Measurements from ENCODE around the gene S100P. TPM values are rescaled to one million over a fixed set of nuclear protein-coding genes. Genes with fewer than 3 reads are reported as not detected.

Gene S100P
- total and polyA plus RNA-seq, 2 donors (not counting 1 experiment from before 2014, with no cell fraction given), result 0.07 TPM; not detected in 1

DNA sequence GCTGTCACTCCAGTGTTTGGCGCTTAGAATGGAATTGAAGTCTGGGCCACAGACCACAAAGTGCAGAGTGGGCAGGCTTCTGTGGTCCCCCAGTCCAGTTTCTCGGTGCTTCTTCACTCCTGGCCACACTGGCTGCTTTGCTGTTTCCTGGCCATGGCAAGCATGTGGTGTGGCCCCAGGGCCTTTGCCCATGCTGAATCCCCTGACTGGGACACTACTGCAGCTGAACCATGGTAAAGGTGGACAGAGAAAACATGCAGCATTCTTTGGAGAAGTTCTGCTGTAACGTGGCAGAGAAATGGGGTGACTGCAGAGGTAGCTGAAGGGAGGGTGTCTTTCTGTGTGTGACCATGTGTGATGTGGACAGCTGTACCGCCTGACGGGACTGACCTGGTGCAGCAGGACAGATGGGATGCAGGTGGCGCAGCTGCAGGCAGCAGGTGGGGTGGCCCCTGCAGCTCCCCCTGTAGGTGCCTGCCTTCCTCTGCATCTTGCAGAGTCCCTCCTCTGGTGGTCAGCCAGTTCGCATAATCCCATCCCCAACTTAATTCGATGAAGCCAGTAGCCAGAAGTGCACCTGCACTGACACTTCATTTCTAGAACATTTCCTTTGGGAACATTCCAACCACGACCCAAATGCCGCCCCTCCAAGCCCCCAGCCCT, 13.2 kb upstream of the S100P start:
- no peak overlapping the region for H3K4me3 Mint-ChIP-seq
- Histone ChIP-seq H3K79me2 (ENCODE audit: control insufficient read depth, insufficient read depth, low read length) (peaks cover 36% of the 10 kb centered on the region), H3K9me3 (ENCODE audit: control extremely low read depth in 1 of 3, control insufficient read depth in 2 of 3, insufficient read depth in 1 of 3, low read length in 2 of 3) (peaks cover 0 to 10% (median 2%) of the 10 kb centered on the region in 3 donors), H3K36me3 (replicated peaks in 1 of 2; ENCODE audit: control extremely low read depth in 1 of 2, control insufficient read depth in 1 of 2, extremely low read depth in 1 of 2, insufficient read depth in 2 of 2, low read length in 1 of 2) (peaks cover 0 to 15% of the 10 kb centered on the region in 2 experiments), H2AFZ (ENCODE audit: insufficient read depth, low read depth, low read length, poor library complexity, severe bottlenecking) (no peak overlapping the region), H3K27ac (ENCODE audit: low read length in 2 of 2) (no peak overlapping the region), H3K4me3 (ENCODE audit: control extremely low read depth in 1 of 5, extremely low read depth in 1 of 5, insufficient read depth in 1 of 5, low read depth in 2 of 5, low read length in 4 of 5) (no peak overlapping the region), H3K4me2 (replicated peaks; ENCODE audit: low read depth, low read length, poor library complexity, severe bottlenecking) (no peak overlapping the region), H3K4me1 (ENCODE audit: control insufficient read depth in 2 of 2, insufficient read depth in 2 of 2, low read length in 2 of 2) (peaks cover 17 to 18% of the 10 kb centered on the region in 2 donors), H4K20me1 (ENCODE audit: control insufficient read depth, insufficient read depth, low read length, poor library complexity, severe bottlenecking) (peaks cover 20% of the 10 kb centered on the region), H3K9ac (ENCODE audit: low read length) (no peak overlapping the region), H3K27me3 (replicated peaks in 1 of 4; ENCODE audit: control extremely low read depth in 1 of 4, control insufficient read depth in 3 of 4, insufficient read depth in 4 of 4, low read length in 3 of 4) (no peaks in the 10 kb centered on the region)
- DNase-seq (no peak), ATAC-seq (ENCODE audit: low read depth) (no peak)
- no peak for TF ChIP-seq EZH2 (IDR thresholded peaks at IDR 0.05; ENCODE audit: borderline replicate concordance, insufficient read depth, low read depth, low read length, poor library complexity, severe bottlenecking)
- TF ChIP-seq, protein P1, sequence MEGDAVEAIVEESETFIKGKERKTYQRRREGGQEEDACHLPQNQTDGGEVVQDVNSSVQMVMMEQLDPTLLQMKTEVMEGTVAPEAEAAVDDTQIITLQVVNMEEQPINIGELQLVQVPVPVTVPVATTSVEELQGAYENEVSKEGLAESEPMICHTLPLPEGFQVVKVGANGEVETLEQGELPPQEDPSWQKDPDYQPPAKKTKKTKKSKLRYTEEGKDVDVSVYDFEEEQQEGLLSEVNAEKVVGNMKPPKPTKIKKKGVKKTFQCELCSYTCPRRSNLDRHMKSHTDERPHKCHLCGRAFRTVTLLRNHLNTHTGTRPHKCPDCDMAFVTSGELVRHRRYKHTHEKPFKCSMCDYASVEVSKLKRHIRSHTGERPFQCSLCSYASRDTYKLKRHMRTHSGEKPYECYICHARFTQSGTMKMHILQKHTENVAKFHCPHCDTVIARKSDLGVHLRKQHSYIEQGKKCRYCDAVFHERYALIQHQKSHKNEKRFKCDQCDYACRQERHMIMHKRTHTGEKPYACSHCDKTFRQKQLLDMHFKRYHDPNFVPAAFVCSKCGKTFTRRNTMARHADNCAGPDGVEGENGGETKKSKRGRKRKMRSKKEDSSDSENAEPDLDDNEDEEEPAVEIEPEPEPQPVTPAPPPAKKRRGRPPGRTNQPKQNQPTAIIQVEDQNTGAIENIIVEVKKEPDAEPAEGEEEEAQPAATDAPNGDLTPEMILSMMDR (IDR thresholded peaks at IDR 0.05), result no peak
- 88% methylated on average over 10 of the region's 10 CpGs for WGBS (ENCODE audit: insufficient coverage)
- intact Hi-C loops (cut with micrococcal nuclease), result no loop called here
- peaks cover 4% of the 10 kb centered on the region for H3K27me3 Mint-ChIP-seq
- ChIA-PET CTCF (interaction anchor here (1.3 kb wide), 1 partner anchor 105 kb away, joined by 3 read pairs; no protein-coding TSS in a partner anchor), POLR2A (interaction anchor here (0.9 kb wide), 1 partner anchor 40 kb away, joined by 3 read pairs; the partner anchor contains the start of gene MRFAP1)
- H3K9me3 Mint-ChIP-seq (ENCODE audit: insufficient read depth), result no peaks in the 10 kb centered on the region
- peaks cover 24% of the 10 kb centered on the region for H3K4me1 Mint-ChIP-seq
- H3K27ac Mint-ChIP-seq, result no peak overlapping the region

DNA sequence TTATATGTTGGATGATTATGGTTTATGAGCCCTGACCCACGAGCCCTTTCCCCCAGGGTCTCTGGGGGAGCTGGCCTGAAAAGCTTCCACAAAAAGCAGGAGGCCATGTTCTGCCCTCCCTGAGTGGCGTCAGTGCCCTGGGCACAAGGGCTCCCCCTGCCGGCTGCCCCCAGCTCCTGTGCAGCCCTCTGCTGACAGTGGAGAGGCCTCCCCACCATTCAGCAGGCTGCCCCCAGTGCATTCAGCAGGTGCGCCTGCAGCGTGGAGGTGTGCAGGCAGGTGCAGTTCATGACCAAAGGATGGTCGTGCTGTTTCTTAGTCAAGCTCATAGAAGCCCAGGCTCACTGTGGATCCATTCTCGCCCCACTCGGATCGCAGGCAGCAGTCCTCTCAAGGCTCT, 12.5 kb upstream of the S100P start:
- 89% methylated on average over 9 of the region's 9 CpGs for WGBS (ENCODE audit: insufficient coverage)
- H3K27me3 Mint-ChIP-seq, result peaks cover 4% of the 10 kb centered on the region
- intact Hi-C loops (cut with micrococcal nuclease), result no loop called here
- Histone ChIP-seq H3K27me3 (replicated peaks in 1 of 4; ENCODE audit: control extremely low read depth in 1 of 4, control insufficient read depth in 3 of 4, insufficient read depth in 4 of 4, low read length in 3 of 4) (no peaks in the 10 kb centered on the region), H3K9ac (ENCODE audit: low read length) (no peak overlapping the region), H3K9me3 (ENCODE audit: control extremely low read depth in 1 of 3, control insufficient read depth in 2 of 3, insufficient read depth in 1 of 3, low read length in 2 of 3) (peaks cover 0 to 10% (median 2%) of the 10 kb centered on the region in 3 donors), H3K4me1 (ENCODE audit: control insufficient read depth in 2 of 2, insufficient read depth in 2 of 2, low read length in 2 of 2) (peaks cover 10 to 11% of the 10 kb centered on the region in 2 donors), H3K79me2 (ENCODE audit: control insufficient read depth, insufficient read depth, low read length) (peaks cover 29% of the 10 kb centered on the region), H2AFZ (ENCODE audit: insufficient read depth, low read depth, low read length, poor library complexity, severe bottlenecking) (no peak overlapping the region), H4K20me1 (ENCODE audit: control insufficient read depth, insufficient read depth, low read length, poor library complexity, severe bottlenecking) (peaks cover 13% of the 10 kb centered on the region), H3K4me2 (replicated peaks; ENCODE audit: low read depth, low read length, poor library complexity, severe bottlenecking) (no peak overlapping the region), H3K36me3 (replicated peaks in 1 of 2; ENCODE audit: control extremely low read depth in 1 of 2, control insufficient read depth in 1 of 2, extremely low read depth in 1 of 2, insufficient read depth in 2 of 2, low read length in 1 of 2) (peaks cover 0 to 8% of the 10 kb centered on the region in 2 experiments), H3K27ac (ENCODE audit: low read length in 2 of 2) (no peak overlapping the region), H3K4me3 (ENCODE audit: control extremely low read depth in 1 of 5, extremely low read depth in 1 of 5, insufficient read depth in 1 of 5, low read depth in 2 of 5, low read length in 4 of 5) (no peak overlapping the region)
- CTCF ChIA-PET, result interaction anchor here (1.3 kb wide), 1 partner anchor 105 kb away, joined by 3 read pairs; no protein-coding TSS in a partner anchor
- POLR2A ChIA-PET, result interaction anchor here (0.9 kb wide), 1 partner anchor 40 kb away, joined by 3 read pairs; the partner anchor contains the start of gene MRFAP1
- ATAC-seq (ENCODE audit: low read depth) (no peak), DNase-seq (no peak)
- H3K27ac Mint-ChIP-seq, result no peak overlapping the region
- TF ChIP-seq, protein P1 (IDR thresholded peaks at IDR 0.05), result no peak
- TF ChIP-seq EZH2 (IDR thresholded peaks at IDR 0.05; ENCODE audit: borderline replicate concordance, insufficient read depth, low read depth, low read length, poor library complexity, severe bottlenecking), result no peak
- H3K4me3 Mint-ChIP-seq, result no peak overlapping the region
- H3K9me3 Mint-ChIP-seq (ENCODE audit: insufficient read depth), result no peaks in the 10 kb centered on the region
- peaks cover 17% of the 10 kb centered on the region for H3K4me1 Mint-ChIP-seq

All from B cell (primary cell).